ENCODE data around the gene MAGED2.

DNA sequence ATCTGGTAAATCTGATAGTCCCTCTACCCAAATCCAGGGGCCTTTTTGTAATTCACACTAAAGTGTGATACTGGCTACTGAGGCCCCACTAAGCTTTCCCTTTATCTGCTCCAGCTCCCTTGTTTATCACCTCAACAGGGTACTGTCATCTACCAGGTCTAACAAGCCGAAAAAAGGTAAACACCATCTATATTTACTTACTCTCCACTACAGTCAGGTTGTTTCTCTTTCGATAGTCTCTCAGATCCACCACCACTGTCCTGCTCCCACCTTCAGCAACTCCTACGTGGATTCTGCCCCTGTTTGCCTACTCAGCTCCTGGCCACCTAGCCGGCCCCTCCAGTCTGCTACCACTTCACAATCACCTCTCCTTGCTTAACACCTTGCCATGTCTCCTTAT lies 12.8 kb upstream of the MAGED2 start:
- TF ChIP-seq EZH2phosphoT487 (IDR thresholded peaks at IDR 0.05; ENCODE audit: insufficient read depth, low read depth) (no peak), EZH2 (IDR thresholded peaks at IDR 0.05; ENCODE audit: insufficient read depth, poor library complexity, severe bottlenecking) (no peak)

All from GM23248 (cell line).